GM19023 (cell line): Measurements from ENCODE around the gene LMNTD1.
"Not testable (repeated sequence)": the region's sequence is repeated elsewhere in the genome, so short reads cannot be mapped to it uniquely, and the experiment has no call there.

Source experiments
- ATAC-seq: cut with Tn5 transposase; IDR thresholded peaks from one replicate; pipeline ENCODE4 v1.9.1; 2021; ENCODE audit warnings: mild to moderate bottlenecking, moderate library complexity; ENCODE audit not compliant: unreplicated experiment

The LMNTD1 gene

DNA sequence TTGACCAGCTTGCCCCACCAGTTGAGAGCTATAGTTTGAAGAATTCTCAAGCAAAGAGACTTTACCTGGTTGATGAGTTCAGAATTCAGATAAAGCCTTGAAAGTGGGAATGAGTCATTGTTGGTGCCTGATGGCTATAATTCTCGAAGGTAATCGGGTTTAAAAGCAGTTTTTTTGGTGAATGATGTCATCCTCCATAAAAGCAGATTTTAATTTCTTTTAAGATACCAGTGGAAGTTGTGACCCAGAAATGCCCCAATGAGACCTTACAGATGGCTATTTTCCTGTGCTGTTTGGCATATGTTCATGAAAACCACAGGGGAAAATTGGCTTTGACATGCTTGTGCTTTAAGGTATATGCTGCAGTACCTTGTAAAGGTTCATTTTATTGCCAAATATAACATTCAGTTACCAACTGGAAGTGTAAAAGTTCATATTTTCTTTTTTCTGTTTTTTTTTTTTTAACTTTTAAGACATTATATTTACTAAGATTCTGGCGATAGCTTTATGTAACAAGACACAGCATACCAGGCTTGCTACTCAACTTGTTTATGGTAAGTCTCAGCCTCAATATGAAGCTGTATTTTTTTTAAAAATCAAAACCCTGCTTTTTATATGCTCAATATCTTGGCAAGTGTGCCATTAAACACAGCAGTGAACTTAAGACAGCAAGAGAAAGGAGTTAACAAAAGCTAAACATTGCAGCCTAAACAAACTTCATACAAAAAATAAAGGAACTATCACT is 119.3 kb downstream of the LMNTD1 start:
- ATAC-seq = no peak

DNA sequence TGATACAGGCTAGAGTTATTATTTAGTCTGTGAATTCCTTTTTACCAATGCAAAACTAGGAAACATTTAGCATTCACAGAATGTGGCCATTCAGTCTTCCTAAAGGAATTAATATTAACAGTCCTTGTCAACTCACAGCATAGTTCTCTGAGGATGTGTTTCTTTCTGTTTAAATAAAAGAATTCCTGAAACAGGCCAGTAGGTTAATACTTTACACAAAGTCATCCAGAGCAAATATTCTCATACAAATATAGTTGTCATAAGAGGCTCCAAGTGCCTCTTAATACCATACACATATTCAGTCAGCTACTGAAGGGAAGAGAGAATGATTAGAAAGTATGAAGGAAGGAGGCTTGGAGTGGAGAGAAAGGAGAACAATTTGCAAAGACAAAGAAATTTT is 120.1 kb downstream of the LMNTD1 start:
- no peak for ATAC-seq

DNA sequence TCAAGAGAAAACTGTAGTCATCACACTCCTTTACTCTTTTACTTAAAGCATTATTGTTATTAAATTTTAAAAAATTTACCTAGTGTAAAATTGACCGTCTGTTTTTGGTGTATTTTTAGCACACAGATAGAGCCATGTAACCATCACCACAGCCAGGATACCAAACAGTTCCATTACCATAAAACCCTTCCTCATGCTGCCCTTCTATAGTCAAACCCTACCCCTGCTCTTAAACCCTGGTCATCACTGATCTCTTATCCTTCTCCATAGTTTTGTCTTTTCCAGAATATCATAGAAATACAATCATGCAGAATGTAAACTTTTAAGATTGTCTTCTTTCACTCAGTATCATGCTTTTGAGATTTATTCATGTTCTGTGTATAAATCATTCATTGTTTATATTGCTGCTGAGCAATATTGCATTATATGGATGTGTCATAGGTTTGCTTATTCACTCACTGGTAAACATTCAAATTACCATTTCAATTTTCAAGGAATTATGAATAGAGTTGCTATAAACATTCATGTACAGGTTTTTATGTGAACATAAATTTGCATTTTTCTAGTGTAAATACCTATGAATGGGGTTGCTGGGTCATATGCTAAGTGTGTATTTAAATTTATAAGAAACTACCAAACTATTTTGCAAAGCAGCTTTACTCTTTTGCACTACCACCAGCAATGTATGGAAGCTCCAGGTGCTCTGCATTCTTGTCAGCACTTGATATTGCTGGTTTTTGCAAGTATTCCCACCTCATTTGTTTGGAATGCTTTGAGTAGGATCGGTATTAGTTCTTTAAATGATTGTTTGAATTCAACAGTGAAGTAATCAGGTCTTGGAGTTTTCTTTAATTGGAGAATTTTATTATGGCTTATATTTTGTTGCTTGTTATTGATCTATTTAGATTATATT is 125.5 kb downstream of the LMNTD1 start:
- ATAC-seq = no peak

DNA sequence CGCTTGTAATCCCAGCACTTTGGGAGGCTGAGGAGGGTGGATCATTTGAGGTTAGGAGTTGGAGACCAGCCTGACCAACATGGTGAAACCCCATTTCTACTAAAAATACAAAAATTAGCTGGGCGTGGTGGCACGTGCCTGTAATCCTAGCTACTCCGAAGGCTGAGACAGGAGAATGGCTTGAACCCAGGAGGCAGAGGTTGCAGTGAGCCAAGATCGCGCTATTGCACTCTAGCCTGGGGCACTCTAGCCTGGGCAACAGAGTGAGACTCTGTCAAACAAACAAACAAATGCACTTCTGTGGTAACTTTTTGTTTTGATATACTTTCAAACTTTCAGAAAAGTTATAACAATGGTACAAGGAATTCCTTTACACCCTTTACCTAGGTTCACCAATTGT is 126.3 kb downstream of the LMNTD1 start:
- not testable (repeated sequence) for ATAC-seq
